Measurements from ENCODE around the gene RGS11.
A peak's percentile ranks its signal among the peaks of the same experiment; 100 is the strongest.
"Not testable (repeated sequence)": the region's sequence is repeated elsewhere in the genome, so short reads cannot be mapped to it uniquely, and the experiment has no call there.

RGS11 gene

DNA sequence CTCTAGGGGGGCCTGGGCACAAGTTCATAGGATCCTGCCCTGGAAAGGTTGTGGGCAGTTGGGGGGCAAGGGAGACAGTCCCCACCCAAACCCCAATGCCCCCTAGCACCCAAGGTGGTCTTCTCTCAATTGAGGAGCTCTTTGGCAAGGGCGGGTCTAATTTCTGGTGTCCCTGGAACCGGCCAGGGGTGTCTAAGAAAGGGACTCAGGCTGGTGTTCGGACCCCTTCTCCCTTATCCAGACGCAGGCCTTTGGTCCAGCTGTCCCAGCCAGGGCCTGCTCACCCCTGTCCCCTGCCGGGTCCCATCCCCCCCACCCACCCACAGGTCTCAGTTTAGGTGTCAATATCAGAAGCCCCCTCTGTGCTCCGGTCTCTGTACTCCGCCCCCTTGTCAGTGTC lies 3.8 kb upstream of the RGS11 start:
- no peak for DNase-seq

DNA sequence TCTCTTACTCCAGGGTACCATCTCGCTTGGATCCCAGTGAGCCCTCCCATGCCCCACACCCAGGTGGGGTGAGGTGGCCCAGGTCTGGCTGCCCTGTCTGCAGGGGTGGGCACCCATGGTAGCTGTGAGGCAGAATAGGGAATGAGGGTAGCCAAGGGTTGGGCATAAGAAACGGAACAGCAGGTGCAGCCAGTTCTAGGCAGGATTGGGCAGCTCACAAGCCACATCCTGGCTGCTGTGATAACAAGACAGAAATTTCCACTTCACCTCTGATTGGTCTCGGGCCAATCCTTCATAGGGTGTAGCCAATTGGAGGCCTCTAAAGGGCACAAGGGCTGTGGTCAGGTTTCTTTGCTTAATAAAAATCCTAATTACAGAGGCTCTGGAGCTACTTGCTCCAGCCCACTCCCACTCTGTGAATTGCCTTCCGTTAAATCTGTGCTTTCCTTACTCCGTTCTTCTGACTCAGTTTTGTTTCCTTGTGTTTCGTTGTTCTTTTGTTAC lies 3.2 kb upstream of the RGS11 start:
- DNase-seq, result peak; percentile 3

DNA sequence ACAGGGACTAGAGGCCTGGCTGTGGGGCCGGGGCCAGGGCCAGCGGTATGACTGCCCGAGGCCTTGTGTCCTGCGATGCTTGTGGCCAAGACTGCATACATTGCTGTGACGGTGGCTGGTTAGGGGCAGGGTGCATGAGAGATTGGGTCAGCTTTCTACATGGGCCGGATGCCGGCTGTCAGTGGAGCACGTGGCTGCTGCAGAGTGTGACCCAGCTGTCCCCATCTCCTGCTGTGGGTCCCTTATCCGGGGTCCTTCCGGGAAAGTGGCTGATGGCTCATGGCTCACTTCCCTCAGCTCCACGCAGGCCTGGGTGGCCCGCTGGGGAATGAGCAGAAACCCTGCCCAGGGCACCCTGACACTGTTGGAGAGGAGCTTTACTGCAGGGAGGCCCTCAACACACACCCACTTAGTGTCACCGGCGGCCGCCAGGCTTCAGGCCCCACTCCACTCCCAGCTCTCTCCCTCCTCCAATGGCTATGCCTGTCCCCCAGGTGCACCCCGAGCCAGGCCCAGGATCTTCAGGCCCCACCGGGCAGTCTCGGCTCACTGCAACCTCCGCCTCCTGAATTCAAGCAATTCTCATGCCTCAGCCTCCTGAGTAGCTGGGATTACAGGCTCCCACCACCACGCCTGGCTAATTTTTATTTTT lies 808 bp upstream of the RGS11 start:
- DNase-seq, result no peak

DNA sequence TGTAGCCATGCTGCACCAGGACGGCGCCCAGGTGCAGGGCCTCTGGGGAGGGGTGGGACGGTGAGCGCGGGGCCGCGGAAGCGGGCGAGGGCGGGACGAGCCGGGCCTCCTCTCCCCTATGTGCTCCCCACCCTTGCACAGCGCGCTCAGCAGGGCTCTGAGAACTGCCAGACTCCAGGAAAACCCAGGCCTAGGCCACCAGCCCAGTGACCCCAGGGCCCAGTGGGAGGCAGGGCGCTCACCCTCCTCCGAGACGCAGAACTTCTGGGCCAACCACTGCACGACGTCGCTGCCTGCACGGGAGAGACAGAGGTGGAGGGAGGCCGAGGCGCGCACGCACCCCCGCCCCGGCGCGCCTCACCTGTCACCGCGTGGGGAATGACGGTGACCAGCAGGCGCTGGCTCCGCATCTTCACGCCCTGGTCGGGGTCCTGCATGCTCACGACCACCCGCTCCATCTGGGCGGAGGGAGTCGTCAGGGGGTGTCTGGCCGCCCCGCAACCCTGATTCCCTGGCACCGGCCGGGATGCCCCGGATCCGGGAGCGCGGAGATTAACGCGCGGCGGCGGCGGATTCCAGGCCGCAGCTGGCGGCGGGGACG lies 603 bp downstream of the RGS11 start:
- DNase-seq, result no peak

DNA sequence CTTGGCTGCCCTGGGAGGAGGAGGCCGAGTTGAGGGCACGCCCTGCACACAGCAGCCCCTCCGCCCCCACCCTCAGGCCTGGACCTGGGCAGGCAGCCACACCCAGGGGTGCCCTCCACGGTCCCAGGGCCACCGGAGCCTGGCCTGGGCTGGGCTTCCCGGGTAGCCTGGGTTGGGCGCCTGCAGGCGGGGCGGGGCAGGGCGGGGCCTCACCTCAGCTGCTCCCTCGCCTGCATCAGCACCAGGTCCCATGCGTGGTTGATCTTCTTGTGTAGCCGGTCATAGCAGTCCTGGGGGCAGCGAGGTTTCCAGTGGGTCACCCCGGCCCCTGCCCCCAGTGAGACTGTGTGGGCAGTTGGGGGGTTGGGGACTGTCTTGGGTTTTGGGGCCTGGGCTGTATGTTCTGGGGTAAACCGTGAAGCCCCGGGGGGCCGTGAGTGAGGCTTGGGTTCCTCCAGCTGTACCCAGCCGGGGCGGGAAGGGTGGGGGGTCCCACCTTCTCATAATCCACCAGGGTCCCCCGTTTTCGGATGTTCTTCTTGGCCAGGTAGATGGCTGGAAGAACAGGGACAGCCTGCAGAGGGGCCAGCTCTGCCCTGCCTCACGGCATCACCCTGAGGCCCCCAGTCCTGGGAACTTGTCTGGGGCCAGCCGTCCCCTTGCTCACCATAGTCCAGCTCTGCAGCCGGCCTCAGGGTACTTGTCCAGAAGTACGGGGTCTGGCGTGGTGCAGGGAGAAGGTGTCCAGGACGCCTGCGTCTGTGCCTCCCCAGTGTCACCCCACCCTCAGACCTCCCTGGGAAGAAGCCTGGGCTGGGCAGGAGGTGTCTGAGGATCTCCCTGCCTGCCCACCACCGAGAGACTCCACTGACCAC lies 2.0 kb downstream of the RGS11 start:
- DNase-seq, result no peak

DNA sequence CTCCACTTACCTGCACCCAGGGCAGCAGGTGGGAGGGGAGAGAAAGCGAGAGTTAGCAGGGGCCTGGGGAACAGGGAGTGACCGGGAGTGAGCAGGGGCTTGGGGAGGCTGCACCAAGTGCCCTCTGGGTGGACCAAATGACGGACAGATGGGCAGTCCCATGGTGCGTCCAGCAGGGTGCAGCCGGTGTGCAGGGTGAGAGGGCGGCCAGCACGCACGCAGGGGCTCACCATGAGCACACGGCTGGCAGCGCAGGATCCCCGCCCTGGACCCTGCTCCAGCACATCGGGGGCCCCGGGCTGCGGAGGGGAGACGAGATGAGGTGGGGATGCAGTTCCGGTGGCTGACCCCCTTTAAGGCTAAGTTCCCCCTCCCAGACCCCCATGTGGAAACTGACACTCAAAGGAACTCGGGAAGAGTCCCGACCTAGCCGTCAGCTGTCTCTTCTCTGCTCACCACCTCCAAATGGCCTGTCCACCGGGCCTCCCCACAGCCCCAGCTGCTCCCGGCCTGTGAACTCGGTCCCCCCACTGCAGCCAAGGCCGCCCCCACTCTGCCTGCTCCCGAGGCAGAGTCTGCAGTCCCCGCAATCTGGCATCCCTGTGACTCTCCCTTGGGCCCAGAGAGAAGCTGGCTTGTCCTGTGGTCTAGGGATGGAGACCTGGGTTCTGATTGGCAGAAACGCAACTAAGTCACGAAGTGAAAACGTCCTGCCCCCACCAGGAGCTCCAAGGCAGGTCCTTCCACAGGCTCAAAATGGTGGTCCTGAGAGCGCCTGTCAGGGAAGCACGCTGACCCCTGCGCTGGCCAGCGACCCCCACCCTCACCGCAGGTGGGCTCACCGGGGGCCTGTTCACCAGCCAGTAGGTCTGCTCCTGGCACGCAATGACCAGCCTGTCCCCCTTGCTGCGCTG lies 2.9 kb downstream of the RGS11 start:
- DNase-seq, result no peak

DNA sequence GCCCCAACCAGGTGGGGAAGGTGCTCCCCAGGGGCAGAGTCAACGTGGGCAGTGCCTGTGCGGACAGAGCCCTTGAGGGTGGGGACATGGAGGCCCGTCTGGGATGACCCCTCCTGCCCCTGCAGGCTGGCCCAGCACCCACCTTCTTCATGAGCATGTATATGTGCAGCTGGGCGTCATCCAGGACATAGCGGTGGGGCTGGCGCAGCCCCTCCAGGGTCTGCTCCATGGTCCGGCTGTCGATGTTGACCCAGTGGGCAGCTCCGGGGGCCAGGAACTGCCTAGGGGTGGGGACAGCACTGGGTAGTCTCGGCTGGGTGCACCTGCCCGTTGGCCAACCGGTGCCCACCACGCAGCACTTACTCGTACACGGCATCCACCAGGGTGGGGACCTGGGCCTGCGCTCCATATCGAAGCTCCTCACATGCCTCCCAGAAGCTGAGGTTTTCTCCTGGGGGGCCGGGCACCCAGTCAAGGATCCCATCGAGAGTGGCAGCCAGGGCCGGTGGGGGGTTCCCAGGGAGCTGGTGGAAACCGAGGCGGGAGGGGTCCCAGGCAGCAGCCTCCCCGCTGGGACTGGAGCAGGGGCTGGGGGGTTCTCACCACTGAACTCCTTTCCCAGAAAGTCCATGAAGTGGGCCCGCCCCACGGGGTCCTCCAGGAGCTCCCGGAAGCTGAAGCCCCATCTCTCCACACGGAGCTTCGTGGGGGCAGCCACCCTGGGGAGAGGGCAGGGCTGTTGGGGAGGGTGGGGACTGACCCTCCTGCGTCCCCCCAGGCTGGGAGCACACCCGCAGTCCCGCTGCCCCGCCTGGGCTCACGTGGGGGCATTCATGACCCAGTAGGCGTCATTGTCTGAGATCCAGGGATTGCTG lies 5.1 kb downstream of the RGS11 start:
- no peak for DNase-seq

DNA sequence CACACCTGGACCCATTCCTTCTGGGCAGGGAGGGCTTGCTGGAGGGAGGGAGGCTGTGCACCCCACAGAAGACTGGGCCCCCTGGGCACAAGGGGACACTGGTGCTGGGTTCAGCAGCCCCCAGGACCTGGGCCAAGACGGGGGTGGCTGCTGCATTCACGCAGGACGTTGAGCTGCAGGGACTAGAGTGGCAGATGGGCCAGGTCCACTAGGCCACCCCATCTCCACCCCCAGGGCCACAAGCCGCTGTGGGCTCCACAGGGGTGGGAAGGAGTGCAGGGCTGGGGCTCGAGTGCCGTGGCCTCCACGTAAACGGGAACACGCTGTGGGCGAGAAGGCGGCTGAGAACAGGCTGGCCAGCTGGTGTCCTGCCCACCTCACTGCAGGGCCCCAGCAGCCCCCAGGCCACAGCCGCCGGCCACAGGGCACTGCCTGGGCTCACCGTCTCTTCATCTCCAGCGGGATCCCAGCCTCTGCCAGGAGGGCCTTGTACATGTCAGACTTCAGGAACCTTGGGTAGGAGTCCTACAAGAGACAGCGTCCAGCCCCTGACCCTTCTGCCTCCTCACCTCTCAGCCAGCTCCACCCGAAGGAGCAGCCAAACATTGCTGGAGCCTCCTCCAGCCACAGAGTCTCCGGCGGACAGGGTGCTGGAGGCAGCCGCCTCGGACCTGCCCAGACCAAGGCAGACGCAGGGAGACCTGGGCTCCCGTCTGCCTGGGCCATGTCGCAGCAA lies 6.5 kb downstream of the RGS11 start:
- no peak for DNase-seq

DNA sequence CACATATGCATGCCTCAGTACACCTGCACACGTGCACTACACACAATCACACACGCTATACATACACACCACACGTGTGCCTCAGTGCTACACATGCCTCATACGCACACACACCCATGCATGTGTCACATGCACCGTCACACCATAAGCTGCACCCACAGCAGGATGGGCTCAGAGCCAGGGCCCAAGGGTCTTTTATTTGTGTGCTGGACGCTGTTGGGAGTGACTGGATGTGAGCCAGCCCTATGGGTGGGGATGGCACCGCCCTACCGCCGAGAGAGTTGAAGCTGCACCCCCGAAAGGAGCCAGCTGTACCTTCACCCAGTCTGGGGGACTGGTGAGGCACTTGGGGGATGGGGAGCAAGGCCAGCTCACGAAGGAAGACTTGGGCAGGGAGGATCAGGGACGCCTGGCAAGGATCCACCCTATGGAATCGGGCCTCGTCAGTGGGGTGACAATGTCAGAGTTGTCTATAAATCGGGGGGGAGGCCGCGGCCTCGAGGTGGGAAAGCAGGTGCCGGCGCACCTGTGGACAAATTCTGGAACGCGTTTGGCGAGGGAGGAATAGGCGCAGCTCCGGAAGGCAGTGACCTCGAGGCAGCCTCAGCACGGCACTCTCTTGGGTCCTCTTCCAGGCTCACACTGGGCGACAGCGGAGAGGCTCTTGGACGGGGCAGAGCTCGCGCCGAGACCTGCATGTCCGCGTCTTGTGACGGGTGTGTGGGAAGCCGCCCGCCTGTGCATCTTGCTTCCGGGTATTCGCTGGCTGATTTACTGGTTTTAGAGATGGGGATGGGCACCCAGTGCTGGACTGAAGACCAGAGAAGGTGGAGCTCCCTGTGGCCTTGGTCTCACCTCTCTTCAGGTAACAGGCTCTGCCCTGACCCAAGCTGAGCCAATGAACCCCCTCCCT lies 7.3 kb downstream of the RGS11 start:
- no peak for DNase-seq

DNA sequence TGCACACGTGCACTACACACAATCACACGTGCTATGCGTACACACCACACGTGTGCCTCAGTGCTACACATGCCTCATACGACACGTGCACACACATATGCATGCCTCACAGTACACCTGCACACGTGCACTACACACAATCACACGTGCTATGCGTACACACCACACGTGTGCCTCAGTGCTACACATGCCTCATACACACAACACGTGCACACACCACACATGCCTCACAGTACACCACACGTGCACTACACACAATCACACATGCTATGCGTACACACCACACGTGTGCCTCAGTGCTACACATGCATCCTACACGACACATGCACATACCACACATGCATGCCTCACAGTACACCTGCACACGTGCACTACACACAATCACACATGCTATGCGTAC lies 8.2 kb downstream of the RGS11 start:
- not testable (repeated sequence) for DNase-seq

DNA sequence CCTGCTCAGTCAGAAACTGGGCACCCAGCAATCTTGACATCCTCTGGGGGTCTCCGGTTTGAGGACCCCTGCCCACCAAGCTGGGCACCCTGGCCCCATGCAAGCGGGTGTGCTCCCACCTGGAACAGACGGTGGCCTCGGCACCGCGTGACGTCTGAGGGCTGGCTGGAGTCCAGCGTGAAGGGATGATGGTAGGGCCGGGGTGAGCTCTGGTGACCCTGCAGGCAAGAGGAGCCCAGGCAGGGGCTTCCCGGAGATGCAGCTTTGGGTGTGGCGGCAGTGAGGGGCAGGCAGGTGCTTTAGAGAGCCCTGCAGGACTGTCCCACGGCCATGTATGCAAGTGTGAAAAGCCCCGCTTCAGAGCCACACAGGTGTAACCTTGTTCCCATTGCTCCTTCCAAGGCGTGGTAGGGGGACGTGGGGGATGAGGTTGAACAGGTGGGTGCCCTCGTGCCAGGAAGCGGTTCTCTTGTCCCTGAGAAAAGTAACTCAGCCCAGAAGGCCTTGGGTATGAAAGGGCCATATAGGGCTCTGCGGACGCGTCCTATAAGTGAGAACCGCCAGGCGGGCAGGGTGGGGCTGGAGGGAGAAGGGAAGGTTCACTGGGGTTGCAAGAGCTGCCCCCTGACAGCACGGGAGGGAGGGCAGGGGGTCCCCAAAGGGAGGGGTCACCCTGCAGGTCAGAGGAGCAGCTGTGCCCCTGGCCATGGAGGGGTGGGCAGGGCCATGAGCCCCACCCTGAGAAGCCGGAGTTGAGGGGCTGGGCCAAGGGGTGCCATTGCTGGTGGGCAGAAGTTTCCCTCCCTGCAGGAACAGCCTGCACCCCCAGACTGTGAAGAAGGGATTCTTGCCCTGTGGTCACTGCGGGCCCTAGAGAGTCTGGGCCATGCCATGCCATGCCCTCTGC lies 9.2 kb downstream of the RGS11 start:
- no peak for DNase-seq

DNA sequence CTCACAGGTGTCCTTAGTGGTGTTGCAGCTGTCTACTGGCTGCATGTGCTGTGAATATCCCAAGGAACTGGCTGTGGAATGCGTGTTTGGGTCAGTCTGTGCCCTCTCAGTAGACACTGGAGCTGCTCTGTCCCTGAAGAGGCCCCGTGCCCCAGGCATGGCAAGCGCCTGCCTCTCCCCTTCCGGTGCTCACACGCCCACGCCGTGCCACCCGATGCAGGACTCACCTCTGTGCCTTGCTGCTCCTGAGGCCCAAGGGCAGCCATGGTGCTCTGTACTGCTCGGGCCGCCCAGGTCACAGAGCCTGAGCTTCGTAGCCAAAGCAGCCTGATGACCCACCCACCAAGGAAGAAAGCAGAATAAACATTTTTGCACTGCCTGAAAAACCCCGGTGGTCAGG lies 10.0 kb downstream of the RGS11 start:
- DNase-seq, result no peak

DNA sequence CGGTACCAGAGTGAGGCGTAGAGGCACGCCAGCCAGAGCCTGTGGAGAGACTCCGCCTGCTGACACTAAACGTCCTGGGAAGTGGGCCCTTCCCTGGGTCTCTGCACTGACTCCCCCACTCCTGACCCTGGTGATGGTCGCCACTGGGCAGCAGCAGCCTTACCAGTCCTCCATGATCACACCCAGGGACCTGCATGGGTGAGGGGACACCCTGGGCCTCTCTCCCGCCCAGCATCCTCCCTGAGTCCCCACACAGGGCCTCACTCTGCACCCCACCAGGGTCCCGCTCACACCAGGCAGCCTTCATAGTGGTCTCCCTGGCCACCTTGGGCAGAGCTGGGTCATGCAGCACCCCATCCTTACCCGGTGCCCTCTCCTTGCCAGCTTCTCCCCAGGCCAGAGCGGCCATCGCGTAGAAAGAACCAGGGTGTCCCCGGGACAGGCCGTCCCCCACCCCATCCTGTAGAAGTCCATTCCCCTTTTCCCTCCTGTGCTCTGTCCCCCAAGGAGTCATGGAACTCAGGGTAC lies 10.7 kb downstream of the RGS11 start:
- no peak for DNase-seq

DNA sequence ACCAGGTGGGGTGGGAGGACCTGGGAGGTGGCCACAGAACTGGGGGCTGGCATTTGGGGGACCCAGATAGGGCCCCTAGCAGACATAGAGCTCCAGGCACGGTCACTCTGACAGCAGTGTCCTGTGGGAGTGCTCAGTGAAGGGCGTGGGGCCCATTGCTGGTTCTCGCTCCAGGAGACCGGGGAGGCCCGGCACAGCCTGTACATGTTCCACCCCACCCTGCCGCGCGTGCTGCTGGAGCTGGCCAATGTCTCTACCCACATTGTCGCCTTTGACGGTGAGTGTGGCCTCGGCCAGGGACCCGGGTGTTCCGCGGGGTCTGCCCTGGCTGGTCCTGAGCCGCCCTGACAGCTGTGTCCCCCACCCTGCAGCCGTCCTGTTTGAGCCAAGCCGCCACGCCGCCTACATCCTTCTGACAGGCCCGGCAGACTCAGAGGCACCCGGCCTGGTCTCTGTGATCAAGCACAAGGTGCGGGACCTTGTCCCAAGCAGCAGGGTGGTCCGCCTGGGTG lies 11.2 kb downstream of the RGS11 start:
- no peak for DNase-seq

DNA sequence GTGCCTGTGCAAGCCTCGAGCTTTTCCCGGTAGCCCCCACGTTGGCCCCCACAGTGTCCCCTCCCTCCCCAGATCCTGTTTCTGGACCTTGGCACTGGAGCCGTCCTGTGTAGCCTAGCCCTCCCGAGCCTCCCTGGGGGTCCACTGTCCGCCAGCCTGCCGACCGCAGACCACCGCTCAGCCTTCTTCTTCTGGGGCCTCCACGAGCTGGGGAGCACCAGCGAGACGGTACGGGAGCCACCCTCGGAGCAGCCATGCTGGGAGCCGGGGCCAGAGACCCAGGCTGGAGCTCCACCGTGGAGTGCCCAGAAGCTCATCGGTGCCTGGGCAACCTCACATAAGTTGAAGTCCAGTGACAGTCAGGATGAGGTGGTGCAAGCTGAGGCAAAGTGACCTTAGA lies 11.8 kb downstream of the RGS11 start:
- no peak for DNase-seq

DNA sequence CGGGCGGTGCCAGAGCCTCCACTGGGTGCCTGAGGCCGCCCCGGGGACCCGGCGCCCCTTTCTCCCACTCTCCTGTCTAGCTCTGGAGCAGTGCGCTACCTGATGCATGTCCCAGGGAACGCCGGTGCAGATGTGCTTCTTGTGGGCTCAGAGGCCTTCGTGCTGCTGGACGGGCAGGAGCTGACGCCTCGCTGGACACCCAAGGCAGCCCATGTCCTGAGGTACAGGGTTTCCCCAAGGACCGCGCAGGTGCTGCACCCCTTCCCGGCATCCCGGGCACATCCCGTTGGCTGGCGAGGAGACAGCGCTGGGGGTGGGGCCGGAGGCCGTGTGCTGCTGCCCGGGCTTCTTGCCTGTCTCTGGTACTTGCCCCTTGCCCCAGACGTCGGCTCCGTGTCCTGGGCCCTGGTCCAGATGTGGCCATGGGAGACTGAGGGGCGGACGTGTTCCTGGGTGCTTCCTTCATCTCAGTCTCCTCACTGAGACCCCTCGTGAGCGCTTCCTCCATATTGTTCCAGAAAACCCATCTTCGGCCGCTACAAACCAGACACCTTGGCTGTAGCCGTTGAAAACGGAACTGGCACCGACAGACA lies 12.5 kb downstream of the RGS11 start:
- DNase-seq, result no peak

DNA sequence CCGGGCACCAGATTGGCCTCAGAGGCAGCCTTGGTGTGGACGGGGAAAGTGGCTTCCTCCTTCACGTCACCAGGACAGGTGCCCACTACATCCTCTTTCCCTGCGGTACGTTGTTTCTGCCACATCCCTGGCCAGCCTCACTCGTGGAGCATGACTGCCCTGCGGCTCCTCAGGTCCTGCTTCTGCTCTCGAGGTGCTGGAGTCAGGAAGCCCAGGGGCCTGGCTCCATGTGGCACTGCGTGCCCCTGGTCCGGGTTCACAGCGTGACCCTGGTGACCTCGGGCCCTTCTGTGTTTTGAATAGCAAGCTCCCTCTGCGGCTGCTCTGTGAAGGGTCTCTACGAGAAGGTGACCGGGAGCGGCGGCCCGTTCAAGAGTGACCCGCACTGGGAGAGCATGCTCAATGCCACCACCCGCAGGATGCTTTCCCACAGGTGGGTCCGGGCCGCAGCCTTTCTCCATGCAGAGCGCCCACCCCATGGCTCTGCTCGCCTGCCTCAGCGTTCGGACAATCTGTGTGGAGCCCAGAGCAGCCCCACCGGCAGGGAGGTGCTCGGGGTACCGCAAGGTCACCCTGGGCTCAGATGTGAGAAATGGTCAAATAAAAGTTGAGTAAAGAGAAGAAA lies 13.5 kb downstream of the RGS11 start:
- no peak for DNase-seq

All from NCI-H1694 treated with DMSO at 0.1 percent for 48 hours (cell line).